Liver (tissue), 3 donors: Measurements from ENCODE around the gene PLCB3.
"Not testable (repeated sequence)": the region's sequence is repeated elsewhere in the genome, so short reads cannot be mapped to it uniquely, and the experiment has no call there.

Experiments used
- RXRA ChIP-seq, 2 donors: IDR thresholded peaks; 2 replicates each; pipeline ENCODE4 v1.6.1; 2017 to 2018; ENCODE audit warnings: antibody characterized with exemption in 2 of 2, mild to moderate bottlenecking in 1 of 2
- SP1 ChIP-seq: IDR thresholded peaks from 2 replicates; pipeline ENCODE4 v1.6.1; 2018; ENCODE audit warnings: antibody characterized with exemption, mild to moderate bottlenecking
- TF ChIP-seq, protein P1 (sequence below): fragments of 150-350 bp; IDR thresholded peaks from 2 replicates; pipeline ENCODE4 v1.5.1; 2017; ENCODE audit warnings: improper control_type of control experiment, low read depth, low read length; ENCODE audit not compliant: missing input control
- donor health status: healthy.
- donor health status: healthy.

DNA sequence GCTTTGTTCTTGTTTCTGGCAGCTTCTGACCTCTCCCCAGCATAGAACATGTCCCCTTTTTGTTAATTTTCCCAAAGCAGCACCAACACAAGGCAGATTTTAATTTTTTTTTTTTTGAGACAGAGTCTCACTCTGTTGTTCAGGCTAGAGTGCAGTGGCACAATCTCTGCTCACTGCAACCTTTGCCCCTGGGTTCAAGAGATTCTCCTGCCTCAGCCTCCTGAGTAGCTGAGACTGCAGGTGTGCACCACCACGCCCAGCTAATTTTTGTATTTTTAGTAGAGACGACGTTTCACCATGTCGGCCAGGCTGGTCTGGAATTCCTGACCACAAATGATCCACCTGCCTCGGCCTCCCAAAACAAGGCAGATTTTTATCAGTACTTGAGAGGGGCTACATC lies 56.5 kb downstream of the PLCB3 start:
- TF ChIP-seq, protein P1, sequence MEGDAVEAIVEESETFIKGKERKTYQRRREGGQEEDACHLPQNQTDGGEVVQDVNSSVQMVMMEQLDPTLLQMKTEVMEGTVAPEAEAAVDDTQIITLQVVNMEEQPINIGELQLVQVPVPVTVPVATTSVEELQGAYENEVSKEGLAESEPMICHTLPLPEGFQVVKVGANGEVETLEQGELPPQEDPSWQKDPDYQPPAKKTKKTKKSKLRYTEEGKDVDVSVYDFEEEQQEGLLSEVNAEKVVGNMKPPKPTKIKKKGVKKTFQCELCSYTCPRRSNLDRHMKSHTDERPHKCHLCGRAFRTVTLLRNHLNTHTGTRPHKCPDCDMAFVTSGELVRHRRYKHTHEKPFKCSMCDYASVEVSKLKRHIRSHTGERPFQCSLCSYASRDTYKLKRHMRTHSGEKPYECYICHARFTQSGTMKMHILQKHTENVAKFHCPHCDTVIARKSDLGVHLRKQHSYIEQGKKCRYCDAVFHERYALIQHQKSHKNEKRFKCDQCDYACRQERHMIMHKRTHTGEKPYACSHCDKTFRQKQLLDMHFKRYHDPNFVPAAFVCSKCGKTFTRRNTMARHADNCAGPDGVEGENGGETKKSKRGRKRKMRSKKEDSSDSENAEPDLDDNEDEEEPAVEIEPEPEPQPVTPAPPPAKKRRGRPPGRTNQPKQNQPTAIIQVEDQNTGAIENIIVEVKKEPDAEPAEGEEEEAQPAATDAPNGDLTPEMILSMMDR, result not testable (repeated sequence)
- not testable (repeated sequence) for TF ChIP-seq RXRA (IDR thresholded peaks at IDR 0.05); SP1
